Loucy (cell line): ENCODE results near the gene ARFGEF3.

Experiments used
- H2AFZ ChIP-seq: fragments of 200-600 bp; sonication (generic); 2 replicates; pipeline ENCODE4 v1.6.0; 2016; ENCODE audit warnings: antibody characterized with exemption, mild to moderate bottlenecking, low read length, moderate library complexity
- H3F3A ChIP-seq: fragments of 200-600 bp; 2 replicates; pipeline ENCODE4 v1.6.0; 2016; ENCODE audit warnings: antibody characterized with exemption, low read depth, mild to moderate bottlenecking
- H3K27me3 ChIP-seq: fragments of 200-600 bp; sonication (generic); 2 replicates; pipeline ENCODE4 v1.6.1; 2014; ENCODE audit warnings: low read length, mild to moderate bottlenecking; ENCODE audit not compliant: insufficient read depth, poor library complexity, severe bottlenecking
- H3K36me3 ChIP-seq: fragments of 200-600 bp; sonication (generic); 2 replicates; pipeline ENCODE4 v1.6.1; 2016; ENCODE audit warnings: low read length; ENCODE audit not compliant: insufficient read depth
- H3K4me1 ChIP-seq: fragments of 200-600 bp; sonication (generic); 2 replicates; pipeline ENCODE4 v1.5.1; 2014; ENCODE audit warnings: low read length, mild to moderate bottlenecking; ENCODE audit not compliant: insufficient read depth, poor library complexity, severe bottlenecking
- H3K4me2 ChIP-seq: fragments of 200-600 bp; sonication (generic); 2 replicates; pipeline ENCODE4 v1.6.0; 2014; ENCODE audit warnings: antibody characterized with exemption, low read length, low read depth, mild to moderate bottlenecking; ENCODE audit not compliant: poor library complexity, severe bottlenecking
- H3K4me3 ChIP-seq: fragments of 200-600 bp; sonication (generic); 2 replicates; pipeline ENCODE4 v1.5.1; 2014; ENCODE audit warnings: low read length, mild to moderate bottlenecking, mixed read lengths; ENCODE audit not compliant: poor library complexity, severe bottlenecking
- H3K79me2 ChIP-seq: fragments of 200-600 bp; sonication (generic); 2 replicates; pipeline ENCODE4 v1.6.1; 2014; ENCODE audit warnings: low read length; ENCODE audit not compliant: insufficient read depth
- H3K9ac ChIP-seq: fragments of 200-600 bp; sonication (generic); 2 replicates; pipeline ENCODE4 v1.6.0; 2014; ENCODE audit warnings: mild to moderate bottlenecking, low read depth, low read length, moderate library complexity; ENCODE audit not compliant: poor library complexity, severe bottlenecking
- H3K9me2 ChIP-seq: fragments of 200-600 bp; sonication (generic); replicated peaks from 2 replicates; pipeline ENCODE4 v1.6.1; 2016; ENCODE audit warnings: low read depth, low read length, mixed read lengths
- H3K9me3 ChIP-seq: fragments of 200-600 bp; sonication (generic); 2 replicates; pipeline ENCODE4 v1.6.1; 2014; ENCODE audit warnings: mild to moderate bottlenecking, antibody characterized with exemption, low read length, low read depth; ENCODE audit not compliant: insufficient read depth
- H4K20me1 ChIP-seq: fragments of 200-600 bp; sonication (generic); 2 replicates; pipeline ENCODE4 v1.6.0; 2014; ENCODE audit warnings: antibody characterized with exemption, low read length, mild to moderate bottlenecking; ENCODE audit not compliant: insufficient read depth, poor library complexity, severe bottlenecking
- EZH2phosphoT487 ChIP-seq: fragments of 200-600 bp; IDR thresholded peaks from 2 replicates; pipeline ENCODE4 v1.6.1; 2018; ENCODE audit warnings: antibody characterized with exemption, mild to moderate bottlenecking, moderate library complexity, borderline replicate concordance
- TF ChIP-seq, protein P1 (sequence below): fragments of 200-600 bp; sonication (generic); conservative IDR thresholded peaks from 2 replicates; pipeline ENCODE4 v1.5.1; 2014; ENCODE audit warnings: mild to moderate bottlenecking, antibody characterized with exemption, low read length

ARFGEF3 gene

DNA sequence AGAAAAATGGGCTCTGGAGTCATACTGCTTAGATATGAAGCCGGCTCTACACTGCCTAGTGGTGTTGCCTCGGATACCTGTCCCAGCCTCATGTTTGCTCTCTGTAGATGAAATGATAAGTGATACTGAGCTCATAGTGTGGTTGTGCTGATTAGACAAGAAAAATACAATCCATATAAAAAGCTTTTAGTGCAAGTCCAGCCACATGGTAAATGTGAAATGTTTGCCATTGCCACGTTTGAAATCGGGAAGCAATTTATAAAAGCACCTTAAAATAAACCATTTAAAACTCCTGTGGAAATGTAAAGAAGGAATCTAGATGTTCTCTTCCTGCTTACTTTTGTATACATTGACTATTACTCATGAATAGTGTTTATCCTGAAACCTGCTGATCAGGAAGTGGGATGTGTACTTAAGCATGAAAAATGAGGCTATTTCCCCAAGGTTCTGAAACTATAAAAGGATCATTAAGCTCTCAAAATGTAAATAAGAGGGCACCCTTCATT lies 69.7 kb downstream of the ARFGEF3 start:
- H3K4me3 ChIP-seq, result no peak overlapping the region
- no peaks in the 10 kb centered on the region for H3K4me1 ChIP-seq
- TF ChIP-seq, protein P1, sequence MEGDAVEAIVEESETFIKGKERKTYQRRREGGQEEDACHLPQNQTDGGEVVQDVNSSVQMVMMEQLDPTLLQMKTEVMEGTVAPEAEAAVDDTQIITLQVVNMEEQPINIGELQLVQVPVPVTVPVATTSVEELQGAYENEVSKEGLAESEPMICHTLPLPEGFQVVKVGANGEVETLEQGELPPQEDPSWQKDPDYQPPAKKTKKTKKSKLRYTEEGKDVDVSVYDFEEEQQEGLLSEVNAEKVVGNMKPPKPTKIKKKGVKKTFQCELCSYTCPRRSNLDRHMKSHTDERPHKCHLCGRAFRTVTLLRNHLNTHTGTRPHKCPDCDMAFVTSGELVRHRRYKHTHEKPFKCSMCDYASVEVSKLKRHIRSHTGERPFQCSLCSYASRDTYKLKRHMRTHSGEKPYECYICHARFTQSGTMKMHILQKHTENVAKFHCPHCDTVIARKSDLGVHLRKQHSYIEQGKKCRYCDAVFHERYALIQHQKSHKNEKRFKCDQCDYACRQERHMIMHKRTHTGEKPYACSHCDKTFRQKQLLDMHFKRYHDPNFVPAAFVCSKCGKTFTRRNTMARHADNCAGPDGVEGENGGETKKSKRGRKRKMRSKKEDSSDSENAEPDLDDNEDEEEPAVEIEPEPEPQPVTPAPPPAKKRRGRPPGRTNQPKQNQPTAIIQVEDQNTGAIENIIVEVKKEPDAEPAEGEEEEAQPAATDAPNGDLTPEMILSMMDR, result no peak
- TF ChIP-seq EZH2phosphoT487, result no peak
- no peaks in the 10 kb centered on the region for H3K9me3 ChIP-seq
- H3K36me3 ChIP-seq, result no peaks in the 10 kb centered on the region
- H4K20me1 ChIP-seq, result no peaks in the 10 kb centered on the region
- H3K4me2 ChIP-seq, result no peak overlapping the region
- no peak overlapping the region for H2AFZ ChIP-seq
- no peaks in the 10 kb centered on the region for H3K79me2 ChIP-seq
- no peaks in the 10 kb centered on the region for H3K9me2 ChIP-seq
- H3K9ac ChIP-seq, result no peak overlapping the region
- no peaks in the 10 kb centered on the region for H3K27me3 ChIP-seq
- H3F3A ChIP-seq, result no peaks in the 10 kb centered on the region

DNA sequence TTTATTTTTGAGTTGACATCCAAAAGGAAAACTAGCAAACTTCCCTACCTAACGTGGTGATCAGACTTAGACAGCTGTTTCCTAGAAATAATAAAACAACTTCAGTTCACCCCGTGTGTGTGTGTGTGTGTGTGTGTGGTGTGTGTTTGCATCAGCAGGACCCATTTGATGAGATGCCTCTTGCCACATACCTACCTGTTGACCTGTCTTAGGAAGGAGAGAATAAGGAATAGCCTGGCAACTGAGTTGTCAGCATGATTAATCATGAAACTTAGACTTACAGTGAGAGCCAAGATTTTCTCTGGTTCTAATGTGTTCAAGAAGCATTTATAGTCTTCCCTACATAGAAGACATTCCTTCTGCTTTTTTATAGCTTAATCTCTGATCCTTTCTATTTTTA lies 72.6 kb downstream of the ARFGEF3 start:
- Histone ChIP-seq H3K4me3 (no peak overlapping the region), H2AFZ (no peak overlapping the region), H3K36me3 (no peaks in the 10 kb centered on the region), H3K79me2 (no peaks in the 10 kb centered on the region), H3K9me2 (no peaks in the 10 kb centered on the region), H3K4me2 (no peak overlapping the region), H3K27me3 (no peaks in the 10 kb centered on the region), H3K4me1 (no peaks in the 10 kb centered on the region), H3K9me3 (no peaks in the 10 kb centered on the region), H3K9ac (no peak overlapping the region), H3F3A (no peaks in the 10 kb centered on the region), H4K20me1 (no peaks in the 10 kb centered on the region)
- TF ChIP-seq EZH2phosphoT487, result no peak
- TF ChIP-seq, protein P1, result no peak

GRCh38 chr6:138235205-138235604 lies 73.5 kb downstream of the ARFGEF3 start:
- no peaks in the 10 kb centered on the region for H3K79me2 ChIP-seq
- H3K9me2 ChIP-seq, result no peaks in the 10 kb centered on the region
- H2AFZ ChIP-seq, result no peak overlapping the region
- no peaks in the 10 kb centered on the region for H3K9me3 ChIP-seq
- H3K4me3 ChIP-seq, result no peak overlapping the region
- no peaks in the 10 kb centered on the region for H3K4me1 ChIP-seq
- no peaks in the 10 kb centered on the region for H4K20me1 ChIP-seq
- H3K27me3 ChIP-seq, result no peaks in the 10 kb centered on the region
- H3K4me2 ChIP-seq, result no peak overlapping the region
- H3K9ac ChIP-seq, result no peak overlapping the region
- H3F3A ChIP-seq, result no peaks in the 10 kb centered on the region
- no peaks in the 10 kb centered on the region for H3K36me3 ChIP-seq
- TF ChIP-seq EZH2phosphoT487, result no peak
- TF ChIP-seq, protein P1, result no peak
